Posterior vena cava (tissue), 2 donors: ENCODE data around the gene FBXW9. TPM values are rescaled to one million over a fixed set of nuclear protein-coding genes. Genes with fewer than 3 reads are reported as not detected.
"Not testable (repeated sequence)": the region's sequence is repeated elsewhere in the genome, so short reads cannot be mapped to it uniquely, and the experiment has no call there.

Source experiments
- DNase-seq: peaks from one replicate; pipeline ENCODE4 v3.0.0-alpha.2; 2020; ENCODE audit warnings: low spot score
- intact Hi-C, 2 donors: fragments of 100-400 bp; cut with DNase I; formaldehyde crosslinking; loops; one replicate each; pipeline versions ENCODE4 v1.14.1 to v1.14.2; 2022 to 2023
- long read RNA-seq, 2 donors: library from polyadenylated mRNA; unstranded; transcript quantifications; one replicate each; pipeline ENCODE4 v2.0.0, GENCODE V29; 2020 to 2021
- total RNA-seq, 2 donors: library from RNA; stranded (reverse); fragmentation: NEBNext Ultra II Directional; extraction: Animal tissue kit (Norgen Biotek cat#: 25700); gene quantifications; one replicate each; pipeline ENCODE4 v1.2.1, GENCODE V29; 2021
- donor health status: DM: yes; HTN: yes; CAD: no.
- donor health status: DM: yes; HTN: yes; CAD: no.

FBXW9 gene
- 1 to 10 TPM; 3.1 to 3.6 TPM for total RNA-seq
- long read RNA-seq, donor 1, partial matches to known transcripts: 1 of 5 reads
- long read RNA-seq, donor 1, other reads (novel, unspliced or antisense): 1 of 5 reads
- long read RNA-seq, donor 2, transcript FBXW9-201 (10 exons, 1,738 nt): major isoform, 29 of 37 reads
- long read RNA-seq, donor 2, partial matches to known transcripts: 2 of 37 reads
- long read RNA-seq, donor 2, other reads (novel, unspliced or antisense): 6 of 37 reads

DNA sequence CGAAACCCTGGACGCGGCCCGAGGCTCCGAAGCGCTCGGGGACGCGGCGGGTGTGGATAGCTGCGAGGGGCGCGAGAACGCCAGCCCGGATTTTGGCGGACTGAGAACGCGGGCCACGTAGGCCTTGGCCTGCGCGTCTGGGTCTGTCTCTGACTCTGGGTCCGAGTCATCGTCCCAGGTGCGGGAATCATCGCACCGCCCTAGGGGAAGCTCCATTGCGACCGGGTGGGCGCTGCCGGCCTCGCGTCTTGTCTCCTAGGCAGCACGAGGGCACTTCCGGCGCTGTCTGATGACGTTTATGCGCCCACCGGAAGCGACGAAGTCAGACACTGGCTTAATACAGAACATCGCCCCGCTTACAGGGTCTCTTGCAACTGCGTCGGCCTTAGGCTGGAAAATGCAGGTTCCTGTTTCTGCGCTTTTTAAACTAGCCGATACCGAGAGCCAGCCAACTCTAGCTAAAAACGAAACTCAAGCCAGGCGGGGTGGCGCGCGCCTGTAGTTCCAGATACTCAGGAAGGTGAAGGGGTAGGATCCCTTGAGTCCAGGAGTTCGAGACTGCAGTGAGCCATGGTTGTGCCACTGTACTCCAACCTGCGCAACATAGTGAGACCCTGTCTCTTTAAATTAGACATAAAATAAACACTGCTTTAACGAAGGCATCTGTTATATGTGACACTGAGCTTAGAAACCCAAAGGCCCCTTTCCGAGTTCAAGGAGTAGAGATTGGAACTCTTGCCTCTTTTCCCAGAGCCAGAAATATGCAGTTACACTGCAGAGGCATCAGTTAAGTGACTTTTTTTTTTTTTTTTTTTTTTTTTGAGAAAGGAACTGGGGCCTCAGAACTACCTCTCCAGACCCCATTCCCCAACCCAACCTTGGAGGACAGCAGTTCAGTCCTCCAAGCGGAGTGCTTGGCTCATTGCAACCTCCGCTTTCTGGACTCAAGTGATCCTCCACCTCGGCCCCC is at the start of gene FBXW9:
Gene FBXW9, minus strand, starts transcription at position 266 of the 970 bp plus-strand sequence. Its CDS starts 50 bp downstream, at position 216.
- peak; percentile 99 for DNase-seq
- intact Hi-C loops: loop anchor here in 1 of 2 donors (2.0 kb wide), 1 partner anchor 36 kb away; no protein-coding TSS in a partner anchor

- DNase-seq: no peak
- intact Hi-C loops: no loop called here
Measured at GRCh38 chr19:12745166-12745897, 48.9 kb upstream of the FBXW9 start.

DNA sequence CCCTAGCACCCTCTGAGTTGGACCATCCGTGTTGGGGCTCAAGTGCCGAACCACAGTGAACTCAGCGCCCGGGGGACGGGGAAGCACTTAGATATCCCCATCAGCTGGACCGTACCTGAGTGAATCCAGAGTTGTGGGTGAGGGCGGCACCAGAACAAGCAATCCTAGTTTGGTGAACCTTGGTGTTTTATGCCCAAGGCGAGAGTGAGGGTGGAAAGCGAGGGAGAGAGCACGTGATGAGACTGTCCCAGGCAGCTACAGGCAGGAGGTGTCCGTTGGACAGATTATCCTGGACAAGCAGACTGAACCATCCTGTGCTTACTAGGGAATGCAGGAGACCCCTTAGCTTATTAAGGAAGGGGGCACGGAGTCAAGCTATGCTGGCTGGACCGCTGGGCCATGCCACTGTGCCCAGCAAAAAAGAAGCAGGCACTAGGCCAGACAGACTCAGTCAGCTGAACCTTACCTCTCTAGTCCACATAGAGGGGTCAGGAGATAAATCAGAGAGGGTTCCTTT is 41.5 kb upstream of the FBXW9 start:
- intact Hi-C loops: no loop called here
- DNase-seq: no peak

GRCh38 chr19:12736995-12737834 is 40.8 kb upstream of the FBXW9 start, which contains the start of gene GET3:
GET3 (plus strand) TSS chr19:12737497; CDS start chr19:12737506, 9 bp downstream.
- peak; percentile 93 for DNase-seq
- intact Hi-C loops: no loop called here

- intact Hi-C loops: loop anchor here in 1 of 2 donors (2.0 kb wide), 1 partner anchor 37 kb away; the partner anchor contains the start of gene FBXW9
Measured at GRCh38 chr19:12733369-12734214, 37.2 kb upstream of the FBXW9 start.

DNA sequence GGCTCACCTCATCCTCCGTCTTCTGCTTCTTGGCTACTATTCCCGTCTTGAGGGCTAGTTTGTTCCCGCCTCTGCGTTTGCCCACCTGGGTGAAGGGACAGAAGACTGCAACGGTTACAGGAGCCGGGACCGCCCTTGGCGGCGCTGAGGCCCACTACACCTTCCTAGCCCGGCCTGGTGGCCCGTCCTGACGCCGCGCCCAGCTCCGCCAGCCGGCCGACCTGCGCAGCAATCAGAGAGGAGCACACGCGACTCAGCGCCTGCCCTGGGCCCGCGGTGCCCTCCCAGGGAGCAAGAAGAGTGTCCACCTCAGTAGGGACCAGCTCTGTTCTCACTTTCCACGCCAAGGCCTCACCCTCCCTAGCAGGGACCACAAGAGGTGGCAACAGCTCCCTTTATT is 34.9 kb upstream of the FBXW9 start:
- no peak for DNase-seq
- intact Hi-C loops: no loop called here

More at GRCh38 chr19:12733369-12734214, 37.2 kb upstream of the FBXW9 start:
- no peak for DNase-seq

- intact Hi-C loops: no loop called here
- no peak for DNase-seq
Measured at GRCh38 chr19:12730064-12730463, 33.6 kb upstream of the FBXW9 start.

DNA sequence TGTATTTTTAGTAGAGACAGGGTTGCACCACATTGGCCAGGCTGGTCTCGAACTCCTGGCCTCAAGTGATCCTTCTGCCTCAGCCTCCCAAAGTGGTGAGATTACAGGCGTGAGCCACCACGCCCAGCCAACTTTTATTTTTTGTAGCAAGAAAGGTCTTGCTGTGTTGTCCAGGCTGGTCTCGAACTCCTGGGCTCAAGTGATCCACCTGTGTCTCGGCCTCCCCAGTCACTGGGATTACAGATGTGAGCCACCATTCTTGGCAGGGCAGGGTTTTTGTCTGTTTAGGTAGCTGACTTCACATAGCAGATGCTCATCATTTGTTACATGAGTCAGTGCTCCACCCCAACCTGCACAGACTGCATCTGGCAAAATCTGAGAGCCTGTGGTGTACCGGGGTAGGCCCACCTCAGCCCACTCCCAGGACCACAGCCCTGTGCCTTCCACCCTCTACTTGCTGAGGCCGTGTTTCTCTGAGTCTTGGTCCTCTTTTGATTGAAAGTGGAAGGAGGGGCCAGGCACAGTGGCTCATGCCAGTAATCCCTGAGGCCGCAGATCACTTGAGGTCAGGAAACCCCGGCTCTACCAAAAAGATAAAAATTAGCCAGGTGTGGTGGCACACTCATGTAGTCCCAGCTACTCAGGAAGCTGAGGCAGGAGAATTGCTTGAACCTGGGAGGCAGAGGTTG is 31.5 kb upstream of the FBXW9 start:
- no peak for DNase-seq
- intact Hi-C loops: no loop called here

DNA sequence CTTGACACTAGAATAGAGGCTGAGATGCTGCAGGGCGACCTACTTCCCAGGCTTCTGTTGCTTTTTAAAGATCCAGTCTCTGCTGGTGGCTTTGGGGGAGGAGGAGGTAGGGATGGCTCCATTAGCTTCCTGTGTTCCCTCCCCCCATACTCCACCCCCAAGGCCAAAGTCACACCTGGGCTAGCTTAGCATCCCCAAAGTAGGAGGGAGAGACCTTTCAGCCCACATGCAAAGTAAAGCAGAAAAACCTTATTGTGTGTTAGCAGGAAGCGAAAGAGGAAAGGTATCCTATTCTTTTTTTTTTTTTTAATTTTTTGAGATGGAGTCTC is 30.5 kb upstream of the FBXW9 start:
- intact Hi-C loops: no loop called here
- no peak for DNase-seq

DNA sequence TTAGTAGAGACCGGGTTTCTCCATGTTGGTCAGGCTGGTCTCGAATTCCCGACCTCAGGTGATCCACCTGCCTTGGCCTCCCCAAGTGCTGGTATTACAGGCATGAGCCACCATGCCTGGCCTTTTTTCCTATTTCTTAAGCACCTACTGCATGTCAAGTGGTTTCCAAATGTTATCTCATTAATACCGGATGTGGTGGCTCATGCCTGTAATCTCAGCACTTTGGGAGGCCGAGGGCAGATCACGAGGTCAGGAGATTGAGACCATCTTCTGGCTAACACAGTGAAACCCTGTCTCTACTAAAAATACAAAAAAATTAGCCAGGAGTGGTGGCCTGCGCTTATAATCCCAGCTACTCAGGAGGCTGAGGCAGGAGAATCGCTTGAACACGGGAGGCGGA is 29.2 kb upstream of the FBXW9 start:
- not testable (repeated sequence) for DNase-seq

DNA sequence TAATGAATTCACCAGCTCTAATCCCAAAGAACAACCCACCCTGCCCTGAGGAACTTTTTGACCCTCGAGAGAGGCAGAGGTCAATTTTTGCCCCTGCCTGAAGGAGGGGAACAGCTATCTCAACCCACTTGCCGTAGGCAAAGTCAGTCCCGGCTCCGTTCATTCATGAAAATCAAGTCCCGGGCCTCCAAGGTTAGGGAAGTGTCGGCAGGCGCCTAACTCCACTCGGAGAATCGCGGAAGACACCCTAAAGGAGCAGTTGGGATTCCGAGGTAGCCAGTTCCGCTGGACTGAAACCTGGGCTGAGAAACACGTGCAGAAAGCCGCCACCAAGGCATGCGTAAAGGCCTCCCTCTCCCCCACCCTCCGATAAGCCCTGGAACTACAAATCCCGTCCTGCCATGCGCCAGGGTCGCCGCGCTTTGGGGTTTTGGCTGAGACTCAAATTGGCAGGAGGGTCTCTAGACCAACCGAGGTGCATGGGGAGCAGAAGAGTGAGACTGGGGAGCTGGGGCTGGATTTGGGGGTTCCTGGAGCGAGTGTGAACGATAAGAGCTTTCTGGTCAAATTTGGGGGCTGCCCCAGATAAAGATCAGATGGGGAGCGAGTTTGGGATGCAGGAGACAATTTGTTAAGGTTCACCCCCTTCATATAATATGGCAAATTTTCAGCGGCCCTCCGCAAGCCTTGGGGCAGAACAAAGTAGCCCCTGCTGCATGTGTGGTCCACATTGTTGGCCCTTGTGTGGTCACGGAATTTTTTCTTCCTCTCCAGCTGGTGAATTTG is 27.4 kb upstream of the FBXW9 start, which contains the start of gene TNPO2:
Gene TNPO2, minus strand, starts transcription at position 292 of the 786 bp plus-strand sequence. CDS start 2,955 bp downstream, outside the sequence.
- intact Hi-C loops: no loop called here
- DNase-seq: no peak

More for the DNA sequence above, 29.2 kb upstream of the FBXW9 start:
- intact Hi-C loops: not testable (repeated sequence)

DNA sequence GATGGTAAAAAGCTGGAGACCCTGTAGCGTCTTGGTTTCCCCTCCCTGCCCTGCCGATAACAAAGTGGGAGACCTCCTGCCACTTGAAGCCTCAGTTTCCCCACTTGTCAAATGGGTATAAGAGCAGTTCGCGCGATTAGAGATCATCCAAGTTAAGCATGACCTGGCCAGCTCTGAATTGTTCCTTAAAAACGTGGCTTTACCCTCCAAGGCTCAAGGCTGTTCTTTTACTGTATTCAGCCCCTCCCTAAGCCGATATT is 26.9 kb upstream of the FBXW9 start:
- DNase-seq: no peak
- intact Hi-C loops: no loop called here

GRCh38 chr19:12722566-12723380 is 26.3 kb upstream of the FBXW9 start:
- DNase-seq: peak; percentile 98
- intact Hi-C loops: no loop called here

DNA sequence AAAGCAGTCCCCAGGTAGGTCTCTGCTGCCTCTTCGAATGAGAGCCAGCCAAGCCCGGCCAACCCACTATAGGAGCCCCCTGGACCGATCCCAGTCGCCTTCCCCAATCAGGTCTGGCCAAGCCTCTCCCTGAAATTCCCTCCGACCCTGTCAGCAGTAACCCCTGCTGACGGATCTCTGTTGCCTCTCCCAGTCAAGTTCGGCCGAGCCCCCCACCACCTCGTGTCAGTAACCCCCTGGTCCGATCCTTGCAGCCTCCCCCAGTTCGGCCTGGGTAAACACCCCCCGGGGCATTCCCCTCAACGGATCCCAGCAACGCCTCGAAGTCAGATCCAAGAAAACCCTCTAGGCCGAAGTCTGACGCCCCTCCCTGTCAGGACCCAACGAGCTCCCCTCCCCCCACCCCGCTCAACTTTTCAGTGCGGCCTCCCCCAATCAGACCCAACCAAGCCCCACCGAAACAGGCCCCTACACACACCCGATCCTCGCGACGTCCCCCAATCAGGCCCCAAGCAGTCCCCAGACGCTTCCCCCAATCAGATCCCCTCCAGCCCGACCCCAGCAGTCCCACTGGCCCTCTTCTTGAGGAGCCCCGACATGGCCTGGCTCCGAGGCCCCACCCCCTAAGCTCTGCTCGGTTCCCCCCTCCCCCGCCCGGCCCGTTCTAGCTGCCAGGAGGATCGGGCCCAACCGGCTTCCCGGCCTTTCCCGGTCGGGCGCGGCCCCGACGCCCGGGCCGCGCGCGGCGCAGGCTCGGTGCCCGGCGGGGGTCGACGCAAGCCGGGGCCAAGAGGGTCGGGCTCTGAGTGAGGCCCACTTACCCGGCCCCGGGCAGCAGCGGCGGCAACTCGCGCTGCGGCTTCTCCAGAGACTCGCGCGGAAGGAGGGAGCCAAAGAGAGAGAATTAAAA is 25.5 kb upstream of the FBXW9 start:
- intact Hi-C loops: no loop called here
- peak; percentile 88 for DNase-seq
